OCI-LY1 (cell line): Measurements from ENCODE around the gene THEMIS2.

Source experiments
- EZH2 ChIP-seq: fragments of 200-600 bp; sonication (generic), shearing (Covaris generic); IDR thresholded peaks from 2 replicates; pipeline ENCODE4 v1.8.0; 2017; ENCODE audit warnings: borderline replicate concordance, mixed run types, mild to moderate bottlenecking, antibody characterized with exemption, low read length, moderate library complexity, mixed read lengths
- TF ChIP-seq, protein P1 (sequence below): fragments of 200-600 bp; sonication (generic), shearing (Covaris generic); IDR thresholded peaks from 2 replicates; pipeline ENCODE4 v1.5.1; 2017; ENCODE audit warnings: mild to moderate bottlenecking, antibody characterized with exemption, low read length, moderate library complexity, mixed read lengths

DNA sequence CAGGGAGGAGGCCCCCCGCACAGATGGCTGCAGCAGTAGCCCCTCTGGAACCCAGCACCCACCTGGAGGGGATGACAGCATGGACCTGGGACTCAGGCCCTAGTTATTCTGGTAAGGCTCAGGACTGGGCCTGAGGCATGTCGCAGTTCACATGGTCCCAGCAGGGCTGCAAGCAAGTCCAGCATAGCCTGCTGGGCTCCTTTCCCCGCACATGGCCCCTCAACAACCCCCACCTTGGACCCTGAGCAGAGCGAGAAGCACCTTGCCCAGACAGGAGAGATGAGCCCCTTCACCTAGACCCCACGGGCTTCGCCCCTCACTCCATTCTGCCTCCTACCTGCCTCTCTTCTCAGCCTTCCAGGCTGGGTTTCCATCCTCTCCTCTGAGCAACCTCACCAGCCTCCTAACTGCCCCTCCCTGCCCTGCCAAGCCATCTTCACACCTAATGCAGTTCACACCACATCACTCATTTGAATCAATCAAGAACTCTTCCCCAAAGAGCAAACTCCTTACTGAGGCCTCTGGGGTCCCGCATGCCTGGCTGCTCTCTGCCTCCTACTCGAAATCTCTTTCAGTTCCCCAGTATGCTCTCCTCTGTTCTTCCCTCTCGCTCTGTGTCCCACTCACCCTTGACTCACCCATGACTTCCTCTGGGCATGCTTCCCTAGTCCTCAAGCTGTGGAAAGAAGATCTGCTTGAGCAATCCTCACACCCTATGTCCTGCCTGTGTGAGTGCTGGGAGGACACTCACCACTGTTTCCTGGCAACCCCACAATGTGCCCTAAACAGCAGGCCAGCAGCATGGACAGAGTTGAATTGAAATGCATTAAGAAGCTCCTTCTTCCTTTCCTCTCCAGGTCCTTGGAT is 9.4 kb upstream of the THEMIS2 start:
- TF ChIP-seq, protein P1, sequence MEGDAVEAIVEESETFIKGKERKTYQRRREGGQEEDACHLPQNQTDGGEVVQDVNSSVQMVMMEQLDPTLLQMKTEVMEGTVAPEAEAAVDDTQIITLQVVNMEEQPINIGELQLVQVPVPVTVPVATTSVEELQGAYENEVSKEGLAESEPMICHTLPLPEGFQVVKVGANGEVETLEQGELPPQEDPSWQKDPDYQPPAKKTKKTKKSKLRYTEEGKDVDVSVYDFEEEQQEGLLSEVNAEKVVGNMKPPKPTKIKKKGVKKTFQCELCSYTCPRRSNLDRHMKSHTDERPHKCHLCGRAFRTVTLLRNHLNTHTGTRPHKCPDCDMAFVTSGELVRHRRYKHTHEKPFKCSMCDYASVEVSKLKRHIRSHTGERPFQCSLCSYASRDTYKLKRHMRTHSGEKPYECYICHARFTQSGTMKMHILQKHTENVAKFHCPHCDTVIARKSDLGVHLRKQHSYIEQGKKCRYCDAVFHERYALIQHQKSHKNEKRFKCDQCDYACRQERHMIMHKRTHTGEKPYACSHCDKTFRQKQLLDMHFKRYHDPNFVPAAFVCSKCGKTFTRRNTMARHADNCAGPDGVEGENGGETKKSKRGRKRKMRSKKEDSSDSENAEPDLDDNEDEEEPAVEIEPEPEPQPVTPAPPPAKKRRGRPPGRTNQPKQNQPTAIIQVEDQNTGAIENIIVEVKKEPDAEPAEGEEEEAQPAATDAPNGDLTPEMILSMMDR: no peak
- no peak for TF ChIP-seq EZH2
